Measurements from ENCODE around the gene SNUPN.
"Not testable (repeated sequence)": the region's sequence is repeated elsewhere in the genome, so short reads cannot be mapped to it uniquely, and the experiment has no call there.

Gene SNUPN

GRCh38 chr15:75637245-75638009 lies 11.9 kb upstream of the SNUPN start:
- no peak for DNase-seq (ENCODE audit: low spot score)

- DNase-seq (ENCODE audit: low spot score): no peak
Measured at GRCh38 chr15:75636026-75636425, 10.5 kb upstream of the SNUPN start.

GRCh38 chr15:75633922-75634321 lies 8.4 kb upstream of the SNUPN start:
- DNase-seq (ENCODE audit: low spot score): not testable (repeated sequence)

GRCh38 chr15:75631935-75632334 lies 6.4 kb upstream of the SNUPN start:
- no peak for DNase-seq (ENCODE audit: low spot score)

GRCh38 chr15:75622505-75622904 lies 3.0 kb downstream of the SNUPN start:
- no peak for DNase-seq (ENCODE audit: low spot score)

GRCh38 chr15:75620841-75621391 lies 4.6 kb downstream of the SNUPN start:
- peak; percentile 72 for DNase-seq (ENCODE audit: low spot score)

- no peak for DNase-seq (ENCODE audit: low spot score)
Measured at GRCh38 chr15:75620058-75620820, 5.3 kb downstream of the SNUPN start.

GRCh38 chr15:75616766-75617165 lies 8.8 kb downstream of the SNUPN start:
- no peak for DNase-seq (ENCODE audit: low spot score)

GRCh38 chr15:75606711-75607699 lies 18.5 kb downstream of the SNUPN start:
- no peak for DNase-seq (ENCODE audit: low spot score)

GRCh38 chr15:75606026-75606425 lies 19.5 kb downstream of the SNUPN start:
- DNase-seq (ENCODE audit: low spot score): no peak

- no peak for DNase-seq (ENCODE audit: low spot score)
Measured at GRCh38 chr15:75599401-75599800, 26.1 kb downstream of the SNUPN start.

GRCh38 chr15:75598361-75598760 lies 27.2 kb downstream of the SNUPN start:
- DNase-seq (ENCODE audit: low spot score): no peak

GRCh38 chr15:75597667-75598341 lies 27.7 kb downstream of the SNUPN start:
- no peak for DNase-seq (ENCODE audit: low spot score)

GRCh38 chr15:75596703-75597345 lies 28.7 kb downstream of the SNUPN start:
- DNase-seq (ENCODE audit: low spot score): no peak

- no peak for DNase-seq (ENCODE audit: low spot score)
Measured at GRCh38 chr15:75594276-75594675, 31.2 kb downstream of the SNUPN start.

GRCh38 chr15:75591655-75592364 lies 33.7 kb downstream of the SNUPN start:
- DNase-seq (ENCODE audit: low spot score): no peak

- DNase-seq (ENCODE audit: low spot score): no peak
Measured at GRCh38 chr15:75590239-75590638, 35.3 kb downstream of the SNUPN start.

GRCh38 chr15:75589071-75589470 lies 36.5 kb downstream of the SNUPN start:
- no peak for DNase-seq (ENCODE audit: low spot score)

GRCh38 chr15:75586422-75586821 lies 39.1 kb downstream of the SNUPN start:
- not testable (repeated sequence) for DNase-seq (ENCODE audit: low spot score)

- DNase-seq (ENCODE audit: low spot score): no peak
Measured at GRCh38 chr15:75584121-75584520, 41.4 kb downstream of the SNUPN start.
